ENCODE results near the gene LRRN4.

DNA sequence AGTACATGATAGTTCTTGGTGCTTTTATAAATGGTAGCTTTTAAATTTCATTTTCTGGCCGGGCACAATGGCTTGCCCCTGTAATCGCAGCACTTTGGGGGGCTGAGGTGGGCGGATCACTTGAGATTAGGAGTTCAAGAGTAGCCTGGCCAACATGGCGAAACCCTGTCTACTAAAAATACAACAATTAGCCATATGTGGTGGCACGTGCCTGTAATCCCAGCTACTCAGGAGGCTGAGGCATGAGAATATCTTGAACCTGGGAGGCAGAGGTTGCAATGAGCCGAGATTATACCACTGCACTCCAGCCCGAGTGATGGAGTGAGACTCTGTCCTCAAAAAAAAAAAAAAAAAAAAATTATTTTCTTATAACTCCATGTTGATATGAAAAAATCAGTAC is 36.0 kb downstream of the LRRN4 start:
- TF ChIP-seq SNAI2 (CRISPR knock-in tag; IDR thresholded peaks at IDR 0.05), result no peak
- no peak for TF ChIP-seq OSR1 (CRISPR knock-in tag; IDR thresholded peaks at IDR 0.05)
- TF ChIP-seq ZNF8 (CRISPR knock-in tag; IDR thresholded peaks at IDR 0.05), result no peak
- TF ChIP-seq CSRNP3 (CRISPR knock-in tag; IDR thresholded peaks at IDR 0.05), result no peak
